WTC11 (cell line): ENCODE results near the gene LPCAT4. TPM values are rescaled to one million over a fixed set of nuclear protein-coding genes. Genes with fewer than 3 reads are reported as not detected.
A peak's percentile ranks its signal among the peaks of the same experiment; 100 is the strongest.
"Not testable (repeated sequence)": the region's sequence is repeated elsewhere in the genome, so short reads cannot be mapped to it uniquely, and the experiment has no call there.

Source experiments
- ATAC-seq: fragments of 200-7000 bp; cut with Tn5 transposase; 2 replicates; pipeline ENCODE4 v1.10.0; 2021; ENCODE audit warnings: mild to moderate bottlenecking, moderate library complexity
- CTCF ChIA-PET: fragments of 300-600 bp; sonication (Branson Sonifier 250); formaldehyde crosslinking; loops from one replicate; lab custom pipeline; 2021; ENCODE audit warnings: antibody characterized with exemption; lab: Charles Lee
- POLR2A ChIA-PET: fragments of 350-600 bp; sonication (Branson Sonifier 250); formaldehyde crosslinking; loops from one replicate; lab custom pipeline; 2021; ENCODE audit warnings: antibody characterized with exemption; lab: Charles Lee
- DNase-seq: peaks from one replicate; pipeline ENCODE4 v3.0.0; 2021; ENCODE audit warnings: low spot score
- H3K27ac Mint-ChIP-seq: 2 replicates; pipeline ENCODE4 v1.8.0; 2021; ENCODE audit warnings: mixed read lengths
- H3K27me3 Mint-ChIP-seq: 2 replicates; pipeline ENCODE4 v1.8.0; 2021; ENCODE audit warnings: low read depth, mild to moderate bottlenecking, moderate library complexity, mixed read lengths
- H3K36me3 Mint-ChIP-seq: 2 replicates; pipeline ENCODE4 v1.8.0; 2021; ENCODE audit warnings: mixed read lengths
- H3K4me1 Mint-ChIP-seq: 2 replicates; pipeline ENCODE4 v1.8.0; 2022; ENCODE audit warnings: mixed read lengths
- H3K4me3 Mint-ChIP-seq: 2 replicates; pipeline ENCODE4 v1.8.0; 2021; ENCODE audit warnings: mild to moderate bottlenecking, moderate library complexity, mixed read lengths
- H3K9me3 Mint-ChIP-seq: 2 replicates; pipeline ENCODE4 v1.8.0; 2021; ENCODE audit warnings: mixed read lengths
- ARID4B ChIP-seq: sonication (generic); formaldehyde crosslinking; IDR thresholded peaks from 2 replicates; pipeline ENCODE4 v1.8.0; 2023; ENCODE audit warnings: missing genetic modification reagents, mild to moderate bottlenecking, borderline replicate concordance
- ATF2 ChIP-seq: sonication (generic); formaldehyde crosslinking; IDR thresholded peaks from 2 replicates; pipeline ENCODE4 v1.8.1; 2022; ENCODE audit warnings: low read depth, missing genetic modification reagents, borderline replicate concordance
- CTCF ChIP-seq: fragments of 200-600 bp; IDR thresholded peaks from 2 replicates; pipeline ENCODE4 v1.8.0; 2022; ENCODE audit warnings: antibody characterized with exemption
- FOXP4 ChIP-seq: sonication (generic); formaldehyde crosslinking; IDR thresholded peaks from 2 replicates; pipeline ENCODE4 v1.8.0; 2022; ENCODE audit warnings: mild to moderate bottlenecking, missing genetic modification reagents
- MXD4 ChIP-seq: fragments of 250-450 bp; sonication (Bioruptor Pico); IDR thresholded peaks from 2 replicates; pipeline ENCODE4 v1.8.0; 2021; ENCODE audit warnings: mild to moderate bottlenecking, moderate library complexity, borderline replicate concordance
- SMAD3 ChIP-seq: sonication (generic); formaldehyde crosslinking; IDR thresholded peaks from 2 replicates; pipeline ENCODE4 v1.8.0; 2022; ENCODE audit warnings: missing genetic modification reagents, mild to moderate bottlenecking, borderline replicate concordance
- ZNF219 ChIP-seq: sonication (generic); formaldehyde crosslinking; IDR thresholded peaks from 2 replicates; pipeline ENCODE4 v1.8.0; 2023; ENCODE audit warnings: missing genetic modification reagents, mild to moderate bottlenecking, borderline replicate concordance
- total RNA-seq: library from RNA; stranded (reverse); gene quantifications from 3 replicates; pipeline ENCODE4 v1.2.3, GENCODE V29; 2021

The LPCAT4 gene
- total RNA-seq, 1 experiment from 2014 or later: 97.2 TPM

- TF ChIP-seq CTCF (peak; percentile 98), ATF2 (CRISPR knock-in tag) (no peak), FOXP4 (CRISPR knock-in tag) (peak; percentile 77), ZNF219 (CRISPR knock-in tag) (no peak), SMAD3 (CRISPR knock-in tag) (no peak; the same call in 1 of the 2 replicates)
These were observed 24.0 kb downstream of the LPCAT4 start, which contains the start of the genes NOP10 and NUTM1 (continued) for GRCh38 chr15:34342737-34343575.

GRCh38 chr15:34342213-34342736 is 24.7 kb downstream of the LPCAT4 start:
- peak overlapping the region; percentile 85 for H3K27ac Mint-ChIP-seq
- CTCF ChIA-PET: interaction anchor here (0.6 to 2.1 kb wide), 10 partner anchors 16 to 233 kb away, joined by 4 to 27 read pairs (median 5); partner anchors contain the start of gene LPCAT4
- peaks cover 25% of the 10 kb centered on the region for H3K36me3 Mint-ChIP-seq
- DNase-seq, H3K9me3 Mint-ChIP-seq, H3K27me3 Mint-ChIP-seq, H3K4me3 Mint-ChIP-seq, ATAC-seq: not testable (repeated sequence)
- peaks cover 30% of the 10 kb centered on the region for H3K4me1 Mint-ChIP-seq
- POLR2A ChIA-PET: interaction anchor here (0.9 to 1.6 kb wide), 4 partner anchors 14 to 246 kb away, joined by 3 to 8 read pairs (median 5); partner anchors contain the start of gene LPCAT4

GRCh38 chr15:34341381-34342212 is 25.4 kb downstream of the LPCAT4 start:
- POLR2A ChIA-PET: interaction anchor here (1.6 kb wide), 1 partner anchor 13 kb away, joined by 4 read pairs; no protein-coding TSS in a partner anchor
- DNase-seq (no peak), ATAC-seq (no peak)
- peaks cover 35% of the 10 kb centered on the region for H3K4me1 Mint-ChIP-seq
- H3K27ac Mint-ChIP-seq: peak overlapping the region; percentile 85
- no peaks in the 10 kb centered on the region for H3K9me3 Mint-ChIP-seq
- peaks cover 6% of the 10 kb centered on the region for H3K27me3 Mint-ChIP-seq
- TF ChIP-seq ARID4B (CRISPR knock-in tag) (0 out of 2 replicates have a peak, but pooled peaks have one; percentile 14), MXD4 (no peak)
- CTCF ChIA-PET: no interaction called here
- peaks cover 25% of the 10 kb centered on the region for H3K36me3 Mint-ChIP-seq
- H3K4me3 Mint-ChIP-seq: no peak overlapping the region; the same call in none of the 2 replicates
